Memory B cell (primary cell): ENCODE measurements around the gene MICAL3.
"Not testable (repeated sequence)": the region's sequence is repeated elsewhere in the genome, so short reads cannot be mapped to it uniquely, and the experiment has no call there.

Experiments
- ATAC-seq: fragments of 150-1000 bp; cut with Tn5 transposase; 2 replicates; pipeline ENCODE4 v1.10.0; 2021; ENCODE audit warnings: low read depth, mild to moderate bottlenecking, moderate library complexity
- DNase-seq, 2 donors: peaks; one replicate each; pipeline ENCODE4 v3.0.0; 2022; ENCODE audit warnings: low spot score in 2 of 2
- H3K27ac Mint-ChIP-seq: one replicate; pipeline ENCODE4 v1.8.0; 2022; ENCODE audit warnings: mild to moderate bottlenecking, moderate library complexity, mixed read lengths
- H3K27me3 Mint-ChIP-seq: one replicate; pipeline ENCODE4 v1.8.0; 2022; ENCODE audit warnings: mixed read lengths
- H3K36me3 Mint-ChIP-seq: one replicate; pipeline ENCODE4 v1.8.0; 2022; ENCODE audit warnings: mild to moderate bottlenecking, mixed read lengths
- H3K4me1 Mint-ChIP-seq: one replicate; pipeline ENCODE4 v1.8.0; 2022; ENCODE audit warnings: mixed read lengths
- H3K4me3 Mint-ChIP-seq: one replicate; pipeline ENCODE4 v1.8.0; 2022; ENCODE audit warnings: mild to moderate bottlenecking, moderate library complexity, mixed read lengths
- H3K9me3 Mint-ChIP-seq: one replicate; pipeline ENCODE4 v1.8.0; 2022; ENCODE audit warnings: mixed read lengths

The MICAL3 gene

GRCh38 chr22:18064636-18065035 is 40.3 kb upstream of the MICAL3 start:
- H3K9me3 Mint-ChIP-seq: no peaks in the 10 kb centered on the region
- H3K4me1 Mint-ChIP-seq: peaks cover 45% of the 10 kb centered on the region
- no peaks in the 10 kb centered on the region for H3K36me3 Mint-ChIP-seq
- no peak for DNase-seq
- no peak overlapping the region for H3K4me3 Mint-ChIP-seq
- H3K27me3 Mint-ChIP-seq: no peaks in the 10 kb centered on the region
- no peak for ATAC-seq
- no peak overlapping the region for H3K27ac Mint-ChIP-seq

- not testable (repeated sequence) for ATAC-seq, H3K9me3 Mint-ChIP-seq, H3K4me3 Mint-ChIP-seq, H3K27me3 Mint-ChIP-seq, H3K36me3 Mint-ChIP-seq, DNase-seq
- Mint-ChIP-seq H3K27ac (peak overlapping the region; percentile 54), H3K4me1 (peaks cover 47% of the 10 kb centered on the region)
Observed at GRCh38 chr22:18063715-18064114, 39.4 kb upstream of the MICAL3 start.

GRCh38 chr22:18063306-18063705 is 38.9 kb upstream of the MICAL3 start:
- Mint-ChIP-seq H3K9me3 (no peaks in the 10 kb centered on the region), H3K27me3 (no peaks in the 10 kb centered on the region), H3K36me3 (peaks cover 3% of the 10 kb centered on the region), H3K27ac (no peak overlapping the region), H3K4me1 (peaks cover 45% of the 10 kb centered on the region), H3K4me3 (no peak overlapping the region)
- DNase-seq (no peak), ATAC-seq (no peak)

- Mint-ChIP-seq H3K9me3 (no peaks in the 10 kb centered on the region), H3K4me3 (no peak overlapping the region), H3K4me1 (peaks cover 47% of the 10 kb centered on the region), H3K36me3 (peaks cover 3% of the 10 kb centered on the region), H3K27ac (no peak overlapping the region), H3K27me3 (no peaks in the 10 kb centered on the region)
- ATAC-seq: no peak
- no peak for DNase-seq
Observed at GRCh38 chr22:18062421-18062820, 38.1 kb upstream of the MICAL3 start.

- ATAC-seq (no peak), DNase-seq (no peak)
- Mint-ChIP-seq H3K27ac (no peak overlapping the region), H3K4me3 (no peak overlapping the region), H3K9me3 (no peaks in the 10 kb centered on the region), H3K4me1 (peaks cover 44% of the 10 kb centered on the region), H3K27me3 (no peaks in the 10 kb centered on the region), H3K36me3 (peaks cover 3% of the 10 kb centered on the region)
Observed at GRCh38 chr22:18060646-18061620, 36.6 kb upstream of the MICAL3 start.

GRCh38 chr22:18059991-18060390 is 35.6 kb upstream of the MICAL3 start:
- no peaks in the 10 kb centered on the region for H3K27me3 Mint-ChIP-seq
- H3K9me3 Mint-ChIP-seq: no peaks in the 10 kb centered on the region
- DNase-seq (no peak), ATAC-seq (no peak)
- peak overlapping the region; percentile 100 for H3K27ac Mint-ChIP-seq
- H3K4me3 Mint-ChIP-seq: no peak overlapping the region
- peaks cover 3% of the 10 kb centered on the region for H3K36me3 Mint-ChIP-seq
- H3K4me1 Mint-ChIP-seq: peaks cover 44% of the 10 kb centered on the region

GRCh38 chr22:18059473-18059872 is 35.1 kb upstream of the MICAL3 start:
- Mint-ChIP-seq H3K36me3 (peaks cover 3% of the 10 kb centered on the region), H3K27ac (peak overlapping the region; percentile 100), H3K27me3 (no peaks in the 10 kb centered on the region), H3K4me3 (no peak overlapping the region), H3K9me3 (no peaks in the 10 kb centered on the region), H3K4me1 (peaks cover 44% of the 10 kb centered on the region)
- no peak for ATAC-seq
- no peak for DNase-seq

GRCh38 chr22:18059094-18059417 is 34.7 kb upstream of the MICAL3 start:
- no peak for ATAC-seq
- no peak overlapping the region for H3K4me3 Mint-ChIP-seq

GRCh38 chr22:18058371-18059093 is 34.2 kb upstream of the MICAL3 start:
- H3K4me1 Mint-ChIP-seq: peaks cover 39% of the 10 kb centered on the region
- H3K9me3 Mint-ChIP-seq: no peaks in the 10 kb centered on the region
- peak overlapping the region; percentile 100 for H3K27ac Mint-ChIP-seq
- no peaks in the 10 kb centered on the region for H3K27me3 Mint-ChIP-seq
- no peak for ATAC-seq
- DNase-seq: no peak
- no peak overlapping the region for H3K4me3 Mint-ChIP-seq
- peaks cover 3% of the 10 kb centered on the region for H3K36me3 Mint-ChIP-seq

More at GRCh38 chr22:18059094-18059417, 34.7 kb upstream of the MICAL3 start:
- H3K27me3 Mint-ChIP-seq: no peaks in the 10 kb centered on the region
- no peak for DNase-seq
- no peaks in the 10 kb centered on the region for H3K9me3 Mint-ChIP-seq
- H3K27ac Mint-ChIP-seq: peak overlapping the region; percentile 100
- H3K36me3 Mint-ChIP-seq: peaks cover 3% of the 10 kb centered on the region
- H3K4me1 Mint-ChIP-seq: peaks cover 44% of the 10 kb centered on the region

- Mint-ChIP-seq H3K4me3 (peak overlapping the region; percentile 77), H3K27me3 (no peaks in the 10 kb centered on the region), H3K36me3 (peaks cover 3% of the 10 kb centered on the region), H3K9me3 (no peaks in the 10 kb centered on the region), H3K4me1 (peaks cover 39% of the 10 kb centered on the region), H3K27ac (peak overlapping the region; percentile 100)
- ATAC-seq: peak; percentile 87
- peak; percentile 64 to 82 for DNase-seq
Observed at GRCh38 chr22:18057568-18058209, 33.3 kb upstream of the MICAL3 start.

GRCh38 chr22:18056807-18057474 is 32.6 kb upstream of the MICAL3 start:
- H3K4me3 Mint-ChIP-seq: peak overlapping the region; percentile 77
- H3K36me3 Mint-ChIP-seq: peaks cover 3% of the 10 kb centered on the region
- no peaks in the 10 kb centered on the region for H3K9me3 Mint-ChIP-seq
- H3K4me1 Mint-ChIP-seq: peaks cover 39% of the 10 kb centered on the region
- peak; percentile 62 to 72 for DNase-seq
- no peaks in the 10 kb centered on the region for H3K27me3 Mint-ChIP-seq
- peak overlapping the region; percentile 100 for H3K27ac Mint-ChIP-seq
- peak; percentile 59 for ATAC-seq

- H3K9me3 Mint-ChIP-seq: no peaks in the 10 kb centered on the region
- peak in 1 of 2 donors; percentile 26 for DNase-seq
Observed at GRCh38 chr22:18056161-18056666, 31.9 kb upstream of the MICAL3 start.

GRCh38 chr22:18055619-18056160 is 31.3 kb upstream of the MICAL3 start:
- ATAC-seq: no peak
- peak in 1 of 2 donors; percentile 22 for DNase-seq
- Mint-ChIP-seq H3K36me3 (peaks cover 3% of the 10 kb centered on the region), H3K27me3 (no peaks in the 10 kb centered on the region), H3K9me3 (no peaks in the 10 kb centered on the region), H3K4me1 (peaks cover 39% of the 10 kb centered on the region), H3K4me3 (no peak overlapping the region), H3K27ac (peak overlapping the region; percentile 100)

More at GRCh38 chr22:18056161-18056666, 31.9 kb upstream of the MICAL3 start:
- H3K4me1 Mint-ChIP-seq: peaks cover 39% of the 10 kb centered on the region
- peak; percentile 40 for ATAC-seq
- H3K27me3 Mint-ChIP-seq: no peaks in the 10 kb centered on the region
- H3K27ac Mint-ChIP-seq: peak overlapping the region; percentile 100
- H3K36me3 Mint-ChIP-seq: peaks cover 3% of the 10 kb centered on the region
- H3K4me3 Mint-ChIP-seq: peak overlapping the region; percentile 45
